Natural killer cell (primary cell): ENCODE results near the gene NRGN. TPM values are rescaled to one million over a fixed set of nuclear protein-coding genes. Genes with fewer than 3 reads are reported as not detected.

Experiments
- ATAC-seq, 3 donors: fragments of 150-1000 bp in 2 of 3; fragments of 200-7000 bp in 1 of 3; cut with Tn5 transposase; 1 replicate in 1 of 3; 2 replicates in 2 of 3; pipeline ENCODE4 v1.10.0; 2021; ENCODE audit warnings: mild to moderate bottlenecking in 2 of 3, moderate library complexity in 2 of 3
- DNase-seq, 2 donors: peaks; one replicate each; pipeline versions ENCODE4 v3.0.0 to v3.0.0-alpha.2; 2013 to 2021; ENCODE audit warnings: mixed read lengths in 1 of 2
- H3K27ac ChIP-seq: one replicate; pipeline ENCODE4 v1.5.1; 2013; ENCODE audit warnings: mild to moderate bottlenecking, low read length
- H3K27me3 ChIP-seq: one replicate; pipeline ENCODE4 v1.6.1; 2013; ENCODE audit warnings: low read length; ENCODE audit not compliant: control insufficient read depth, insufficient read depth
- H3K36me3 ChIP-seq: one replicate; pipeline ENCODE4 v1.6.1; 2013; ENCODE audit warnings: low read length; ENCODE audit not compliant: control insufficient read depth, insufficient read depth
- H3K4me1 ChIP-seq: one replicate; pipeline ENCODE4 v1.6.1; 2013; ENCODE audit warnings: low read length; ENCODE audit not compliant: control insufficient read depth, insufficient read depth
- H3K4me3 ChIP-seq: one replicate; pipeline ENCODE4 v1.5.1; 2013; ENCODE audit warnings: low read length
- H3K9me3 ChIP-seq: one replicate; pipeline ENCODE4 v1.6.1; 2013; ENCODE audit warnings: low read length; ENCODE audit not compliant: control insufficient read depth, insufficient read depth
- H3K27ac Mint-ChIP-seq, 2 donors: one replicate each; pipeline ENCODE4 v1.8.0; 2022; ENCODE audit warnings: mild to moderate bottlenecking in 2 of 2, mixed read lengths in 2 of 2, moderate library complexity in 1 of 2
- H3K27me3 Mint-ChIP-seq, 2 donors: one replicate each; pipeline ENCODE4 v1.8.0; 2022; ENCODE audit warnings: low read depth in 2 of 2, mixed read lengths in 2 of 2
- H3K36me3 Mint-ChIP-seq: one replicate; pipeline ENCODE4 v1.8.0; 2022; ENCODE audit warnings: mixed read lengths
- H3K4me1 Mint-ChIP-seq, 2 donors: one replicate each; pipeline ENCODE4 v1.8.0; 2022; ENCODE audit warnings: mixed read lengths in 2 of 2
- H3K4me3 Mint-ChIP-seq: one replicate; pipeline ENCODE4 v1.8.0; 2022; ENCODE audit warnings: mild to moderate bottlenecking, moderate library complexity, mixed read lengths
- H3K9me3 Mint-ChIP-seq, 2 donors: one replicate each; pipeline ENCODE4 v1.8.0; 2022; ENCODE audit warnings: mixed read lengths in 2 of 2
- CTCF ChIP-seq: fragments of 200-600 bp; IDR thresholded peaks from one replicate; pipeline ENCODE4 v1.8.0; 2022; ENCODE audit warnings: antibody characterized with exemption
- WGBS: methylation state at CpG from one replicate; pipeline ENCODE4 v1.1.7; 2013; ENCODE audit warnings: missing lambda C conversion rate; ENCODE audit not compliant: insufficient coverage; 5-methylcytosine and 5-hydroxymethylcytosine counted together
- intact Hi-C: fragments of 100-400 bp; cut with micrococcal nuclease; formaldehyde crosslinking; loops from one replicate; pipeline ENCODE4 v1.14.2; 2022
- total RNA-seq, 4 donors: library from RNA; stranded (reverse); fragments of 120-200 nt in 1 of 4; gene quantifications; one replicate each; pipeline versions ENCODE4 v1.2.3 to v1.2.4, GENCODE V29; 2013 to 2022

NRGN gene
- 10 to 100 TPM; 11.1 to 70.9 (median 28.4) TPM for total RNA-seq
- total RNA-seq (2013) = 33.8 TPM

- DNase-seq (peak; percentile 71 to 89), ATAC-seq (peak; percentile 91 to 96 (median 94))
- Histone ChIP-seq H3K27ac (no peak within 1 kb of the TSS), H3K36me3 (no peaks in the 10 kb centered on the region), H3K9me3 (no peaks in the 10 kb centered on the region), H3K27me3 (peaks cover 10% of the 10 kb centered on the region), H3K4me3 (peak within 1 kb of the TSS; percentile 48), H3K4me1 (peaks cover 16% of the 10 kb centered on the region)
- no peak for TF ChIP-seq CTCF
- H3K27me3 Mint-ChIP-seq = peaks cover 50 to 57% of the 10 kb centered on the region in 2 donors
- H3K36me3 Mint-ChIP-seq = no peaks in the 10 kb centered on the region
- no peaks in the 10 kb centered on the region for H3K9me3 Mint-ChIP-seq
- intact Hi-C loops = no loop called here
- peak within 1 kb of the TSS; percentile 84 for H3K4me3 Mint-ChIP-seq
- peaks cover 7 to 21% of the 10 kb centered on the region in 2 donors for H3K4me1 Mint-ChIP-seq
- peak within 1 kb of the TSS in 1 of 2 donors; percentile 44 for H3K27ac Mint-ChIP-seq
- 3% methylated on average over 57 of the region's 59 CpGs for WGBS
These were observed at the start of gene NRGN for GRCh38 chr11:124739479-124740276. TSS of gene NRGN (plus strand) at chr11:124739942. CDS start at chr11:124740085, 143 bp downstream.

GRCh38 chr11:124693142-124693541 lies 46.6 kb upstream of the NRGN start:
- H3K9me3 ChIP-seq = no peaks in the 10 kb centered on the region
- intact Hi-C loops = no loop called here
- H3K27ac ChIP-seq = no peak overlapping the region
- H3K4me3 ChIP-seq = no peak overlapping the region
- Mint-ChIP-seq H3K27me3 (peaks cover 7 to 24% of the 10 kb centered on the region in 2 donors), H3K27ac (no peak overlapping the region), H3K4me1 (no peaks in the 10 kb centered on the region), H3K36me3 (no peaks in the 10 kb centered on the region), H3K4me3 (no peak overlapping the region), H3K9me3 (no peaks in the 10 kb centered on the region)
- ATAC-seq = no peak
- WGBS = no CpG with 5 or more reads among the region's 2 CpGs
- H3K27me3 ChIP-seq = no peaks in the 10 kb centered on the region
- no peak for TF ChIP-seq CTCF
- DNase-seq = no peak
- H3K4me1 ChIP-seq = no peaks in the 10 kb centered on the region
- H3K36me3 ChIP-seq = no peaks in the 10 kb centered on the region

- Histone ChIP-seq H3K27me3 (peaks cover 3% of the 10 kb centered on the region), H3K4me3 (no peak overlapping the region), H3K36me3 (no peaks in the 10 kb centered on the region), H3K4me1 (no peaks in the 10 kb centered on the region), H3K27ac (no peak overlapping the region), H3K9me3 (no peaks in the 10 kb centered on the region)
- DNase-seq (no peak), ATAC-seq (no peak)
- Mint-ChIP-seq H3K4me1 (no peaks in the 10 kb centered on the region), H3K36me3 (no peaks in the 10 kb centered on the region), H3K9me3 (no peaks in the 10 kb centered on the region), H3K27me3 (peaks cover 26 to 31% of the 10 kb centered on the region in 2 donors), H3K27ac (no peak overlapping the region), H3K4me3 (no peak overlapping the region)
- no peak for TF ChIP-seq CTCF
- WGBS = 71% methylated on average over 1 of the region's 1 CpG
- intact Hi-C loops = no loop called here
These were observed 40.2 kb upstream of the NRGN start for GRCh38 chr11:124699547-124699946.

GRCh38 chr11:124700028-124700427 lies 39.7 kb upstream of the NRGN start:
- ATAC-seq (no peak), DNase-seq (no peak)
- H3K4me1 Mint-ChIP-seq = no peaks in the 10 kb centered on the region
- H3K27ac Mint-ChIP-seq = no peak overlapping the region
- Histone ChIP-seq H3K4me3 (no peak overlapping the region), H3K9me3 (no peaks in the 10 kb centered on the region), H3K4me1 (no peaks in the 10 kb centered on the region), H3K36me3 (no peaks in the 10 kb centered on the region), H3K27ac (no peak overlapping the region), H3K27me3 (peaks cover 3% of the 10 kb centered on the region)
- H3K27me3 Mint-ChIP-seq = peaks cover 26 to 31% of the 10 kb centered on the region in 2 donors
- no peak for TF ChIP-seq CTCF
- H3K9me3 Mint-ChIP-seq = no peaks in the 10 kb centered on the region
- no peaks in the 10 kb centered on the region for H3K36me3 Mint-ChIP-seq
- H3K4me3 Mint-ChIP-seq = no peak overlapping the region
- intact Hi-C loops = no loop called here
